Measurements from ENCODE around the gene CALR.

GRCh38 chr19:12955996-12956395 is 17.6 kb downstream of the CALR start:
- no peak for TF ChIP-seq ZNF79 (CRISPR knock-in tag; IDR thresholded peaks at IDR 0.05; ENCODE audit: low read depth)
- TF ChIP-seq TBP (optimal IDR thresholded peaks at IDR 0.05; ENCODE audit: low read depth, low read length): no peak
- TF ChIP-seq, protein P1, sequence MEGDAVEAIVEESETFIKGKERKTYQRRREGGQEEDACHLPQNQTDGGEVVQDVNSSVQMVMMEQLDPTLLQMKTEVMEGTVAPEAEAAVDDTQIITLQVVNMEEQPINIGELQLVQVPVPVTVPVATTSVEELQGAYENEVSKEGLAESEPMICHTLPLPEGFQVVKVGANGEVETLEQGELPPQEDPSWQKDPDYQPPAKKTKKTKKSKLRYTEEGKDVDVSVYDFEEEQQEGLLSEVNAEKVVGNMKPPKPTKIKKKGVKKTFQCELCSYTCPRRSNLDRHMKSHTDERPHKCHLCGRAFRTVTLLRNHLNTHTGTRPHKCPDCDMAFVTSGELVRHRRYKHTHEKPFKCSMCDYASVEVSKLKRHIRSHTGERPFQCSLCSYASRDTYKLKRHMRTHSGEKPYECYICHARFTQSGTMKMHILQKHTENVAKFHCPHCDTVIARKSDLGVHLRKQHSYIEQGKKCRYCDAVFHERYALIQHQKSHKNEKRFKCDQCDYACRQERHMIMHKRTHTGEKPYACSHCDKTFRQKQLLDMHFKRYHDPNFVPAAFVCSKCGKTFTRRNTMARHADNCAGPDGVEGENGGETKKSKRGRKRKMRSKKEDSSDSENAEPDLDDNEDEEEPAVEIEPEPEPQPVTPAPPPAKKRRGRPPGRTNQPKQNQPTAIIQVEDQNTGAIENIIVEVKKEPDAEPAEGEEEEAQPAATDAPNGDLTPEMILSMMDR (IDR thresholded peaks at IDR 0.05 in 2 of 3, conservative IDR thresholded peaks at IDR 0.05 in 1 of 3; ENCODE audit: insufficient read depth in 2 of 3, low read depth in 1 of 3, low read length in 3 of 3): no peak
- no peak for TF ChIP-seq SETDB1 (IDR thresholded peaks at IDR 0.05; ENCODE audit: low read length)
- TF ChIP-seq KLF16 (IDR thresholded peaks at IDR 0.05): no peak
- no peak for TF ChIP-seq KDM4B (IDR thresholded peaks at IDR 0.05; ENCODE audit: borderline replicate concordance in 2 of 2, low read depth in 1 of 2)
- no peak for TF ChIP-seq RAD21 (CRISPR knock-in tag; conservative IDR thresholded peaks at IDR 0.05 in 1 of 2, IDR thresholded peaks at IDR 0.05 in 1 of 2)
